AG09319 (cell line): ENCODE results near the gene CPA4.

Experiments used
- DNase-seq: peaks from one replicate; pipeline ENCODE4 v3.0.0-alpha.2; 2010; ENCODE audit warnings: low read depth; ENCODE audit errors: extremely low read depth
- CTCF ChIP-seq: IDR thresholded peaks from 2 replicates; pipeline ENCODE4 v1.5.1; 2011; ENCODE audit warnings: low read depth, mild to moderate bottlenecking, inconsistent platforms, low read length, moderate library complexity

CPA4 gene

GRCh38 chr7:130367836-130368746 lies 75.1 kb downstream of the CPA4 start:
- no peak for TF ChIP-seq CTCF
- no peak for DNase-seq

GRCh38 chr7:130369110-130369711 lies 76.2 kb downstream of the CPA4 start:
- TF ChIP-seq CTCF, result no peak
- DNase-seq, result no peak

GRCh38 chr7:130369831-130370550 lies 77.0 kb downstream of the CPA4 start:
- TF ChIP-seq CTCF, result no peak
- DNase-seq, result no peak

GRCh38 chr7:130371046-130371445 lies 78.1 kb downstream of the CPA4 start:
- no peak for TF ChIP-seq CTCF
- no peak for DNase-seq

- no peak for DNase-seq
- TF ChIP-seq CTCF, result no peak
Measured at GRCh38 chr7:130372402-130373165, 79.6 kb downstream of the CPA4 start.
